Fibroblast of upper back skin (primary cell): ENCODE results near the gene PLPP4.
A peak's percentile ranks its signal among the peaks of the same experiment; 100 is the strongest.

Source experiments
- DNase-seq: peaks from one replicate; pipeline ENCODE4 v3.0.0-alpha.2; 2013

The PLPP4 gene

DNA sequence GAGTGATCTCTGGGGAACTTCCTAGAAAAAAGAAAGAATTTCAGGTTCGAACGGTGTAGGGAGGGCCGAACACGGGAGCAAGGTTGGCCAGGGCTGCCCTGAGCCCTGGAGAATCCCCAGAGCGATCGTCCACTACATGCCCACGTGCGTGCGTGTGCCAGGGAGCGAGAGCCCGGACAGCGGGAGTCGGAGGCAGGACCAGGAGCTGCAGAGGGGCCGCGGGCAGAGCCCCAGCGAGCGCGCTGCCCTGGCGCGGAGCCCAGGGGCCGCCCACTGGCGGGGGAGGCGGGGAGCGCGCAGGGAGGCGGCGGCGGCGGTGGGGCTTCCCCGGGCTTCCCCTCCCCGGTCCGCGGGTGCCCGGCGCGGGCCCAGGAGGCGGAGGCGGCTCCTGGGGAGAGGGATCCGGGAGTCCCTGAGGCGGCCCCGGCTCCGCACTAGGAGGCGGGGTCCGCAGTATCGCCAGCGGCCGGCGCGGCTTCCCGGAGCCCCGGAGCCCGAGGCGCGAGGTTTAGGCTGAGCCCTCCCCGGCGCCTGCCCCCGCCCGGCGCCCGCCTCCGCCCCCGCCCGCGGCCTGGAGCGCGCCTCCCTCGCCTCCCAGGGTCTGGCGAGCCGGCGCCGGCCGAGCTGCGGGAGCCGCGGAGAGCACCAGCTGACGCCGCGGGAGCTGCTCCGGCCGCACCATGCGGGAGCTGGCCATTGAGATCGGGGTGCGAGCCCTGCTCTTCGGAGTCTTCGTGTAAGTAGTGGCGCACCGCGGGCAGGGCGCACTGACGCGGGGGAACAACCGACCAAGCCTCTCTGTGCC is at the start of gene PLPP4:
PLPP4 (plus strand) TSS at position 602 of the 805 bp plus-strand sequence; CDS start at position 681, 79 bp downstream.
- peak; percentile 56 for DNase-seq

DNA sequence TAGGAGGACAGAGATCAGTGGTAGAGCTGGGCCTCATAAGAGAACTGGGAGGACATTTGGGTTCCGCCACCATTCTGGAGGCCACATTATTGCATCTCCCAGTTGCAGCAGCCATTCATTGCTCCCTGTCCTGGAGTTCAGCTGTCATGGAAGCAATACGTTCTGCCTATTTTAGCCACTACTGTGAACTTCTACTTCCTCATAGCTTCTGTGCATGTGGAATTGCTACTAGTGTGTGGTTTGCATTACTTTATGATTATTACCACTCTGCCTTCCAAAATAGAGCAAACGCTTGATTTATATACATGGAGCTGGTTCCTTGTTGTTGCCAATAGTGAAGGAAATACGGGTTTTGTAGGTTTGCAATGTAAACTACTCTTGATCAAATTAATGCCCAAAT is 47.2 kb upstream of the PLPP4 start:
- DNase-seq, result no peak

DNA sequence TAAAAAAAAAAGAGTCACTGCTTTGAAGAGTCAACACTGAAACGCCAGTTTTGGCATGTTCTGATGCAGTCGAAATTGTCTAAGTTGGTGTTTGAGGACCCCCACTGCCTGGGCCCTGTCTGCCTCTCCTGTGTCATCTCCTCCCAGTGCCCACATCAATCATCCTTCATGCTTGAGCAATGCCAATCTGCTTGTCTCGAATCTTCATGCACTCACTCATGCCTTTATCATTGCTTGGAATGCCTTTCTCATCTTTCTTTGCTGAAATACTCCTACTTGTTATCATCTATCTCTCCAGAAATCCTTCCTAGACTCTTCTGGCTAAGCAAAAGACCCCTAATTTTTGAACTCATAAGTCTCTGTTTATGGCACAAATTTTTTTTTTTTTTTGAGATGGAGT is 42.1 kb upstream of the PLPP4 start:
- DNase-seq, result no peak

DNA sequence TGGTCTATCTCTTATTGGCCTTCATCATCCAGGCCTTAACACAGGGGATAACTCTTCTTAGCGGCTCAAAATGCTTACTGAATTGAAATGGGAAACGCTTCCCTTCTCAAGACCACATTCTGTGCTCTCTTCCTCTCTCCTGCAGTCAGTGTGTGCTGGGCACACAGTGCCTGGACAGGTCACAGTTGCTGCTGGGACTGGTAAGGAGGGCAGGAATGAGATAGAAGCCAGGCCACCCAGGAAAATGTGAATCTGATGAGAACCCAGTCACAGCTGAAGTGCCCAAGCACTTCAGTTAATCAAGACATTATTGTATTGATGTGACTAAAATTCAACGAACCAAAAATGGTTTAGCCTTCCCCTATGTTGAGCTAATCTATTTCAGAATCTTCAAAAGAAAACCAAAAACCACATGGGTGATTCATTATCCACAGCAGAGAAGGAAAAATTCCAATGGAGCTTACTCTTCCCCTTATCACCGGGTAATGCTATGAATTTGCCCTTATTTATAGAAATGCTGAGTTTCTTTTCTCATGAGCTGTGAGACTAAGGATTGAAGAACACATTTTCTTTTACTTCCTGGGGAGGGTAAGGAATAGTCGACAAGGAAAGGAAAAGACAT is 41.2 kb upstream of the PLPP4 start:
- peak; percentile 94 for DNase-seq

DNA sequence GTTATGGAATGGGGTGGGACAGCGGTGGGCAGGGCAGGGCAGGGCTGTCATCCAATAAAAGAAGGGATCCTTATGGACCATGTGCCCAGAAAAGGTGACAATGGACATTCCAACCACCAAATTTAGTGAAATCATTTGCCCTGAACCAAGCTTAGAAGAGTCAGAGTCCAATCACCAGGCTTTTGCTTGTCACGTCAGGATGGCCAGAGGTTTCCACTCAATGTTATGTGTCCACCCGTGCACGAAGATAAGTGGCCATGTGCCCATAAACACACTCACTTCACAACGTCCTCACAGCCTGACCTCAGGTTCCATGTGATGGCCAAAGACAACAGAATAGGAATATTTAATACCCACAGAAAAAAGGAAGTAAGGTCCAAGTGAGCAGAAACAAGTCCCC is 36.6 kb upstream of the PLPP4 start:
- no peak for DNase-seq

DNA sequence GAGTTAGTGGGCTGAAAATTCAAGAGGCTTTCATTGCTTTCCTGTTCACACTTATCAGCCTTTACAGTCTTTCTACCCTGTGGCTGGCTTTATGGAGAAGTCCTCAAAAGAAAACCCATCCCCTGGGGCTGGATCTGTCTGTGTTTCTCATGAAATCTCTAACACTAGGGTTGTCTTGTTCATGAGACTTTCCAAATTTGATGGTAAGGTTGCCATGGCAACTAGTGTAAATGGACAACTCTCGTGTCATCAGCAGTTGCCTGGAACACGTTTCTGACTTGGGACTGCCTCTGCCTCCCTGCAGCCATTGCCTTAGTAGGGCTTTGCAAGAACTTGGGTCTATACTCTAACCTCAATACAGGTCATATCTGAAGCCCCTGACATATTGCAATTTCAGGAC is 35.8 kb upstream of the PLPP4 start:
- no peak for DNase-seq

DNA sequence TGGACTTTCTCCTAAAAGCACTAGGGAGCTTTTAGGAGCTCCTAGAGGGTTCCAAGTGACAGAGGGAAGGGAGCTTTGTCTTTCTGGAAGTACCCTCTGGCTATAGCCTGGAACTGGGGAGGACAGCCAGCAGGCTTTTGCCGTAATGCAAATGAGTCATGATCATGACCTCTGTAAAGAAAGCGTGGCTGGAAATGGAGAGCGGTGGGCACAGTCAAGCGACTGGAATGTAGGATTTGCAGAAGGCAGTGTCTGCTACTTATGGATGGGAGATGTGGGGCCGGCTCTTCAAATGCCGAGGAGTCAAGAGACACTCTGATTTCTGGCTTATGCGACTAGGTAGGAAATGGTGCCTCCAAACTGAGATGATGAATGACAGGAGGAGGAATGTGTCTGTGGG is 34.6 kb upstream of the PLPP4 start:
- peak; percentile 97 for DNase-seq

DNA sequence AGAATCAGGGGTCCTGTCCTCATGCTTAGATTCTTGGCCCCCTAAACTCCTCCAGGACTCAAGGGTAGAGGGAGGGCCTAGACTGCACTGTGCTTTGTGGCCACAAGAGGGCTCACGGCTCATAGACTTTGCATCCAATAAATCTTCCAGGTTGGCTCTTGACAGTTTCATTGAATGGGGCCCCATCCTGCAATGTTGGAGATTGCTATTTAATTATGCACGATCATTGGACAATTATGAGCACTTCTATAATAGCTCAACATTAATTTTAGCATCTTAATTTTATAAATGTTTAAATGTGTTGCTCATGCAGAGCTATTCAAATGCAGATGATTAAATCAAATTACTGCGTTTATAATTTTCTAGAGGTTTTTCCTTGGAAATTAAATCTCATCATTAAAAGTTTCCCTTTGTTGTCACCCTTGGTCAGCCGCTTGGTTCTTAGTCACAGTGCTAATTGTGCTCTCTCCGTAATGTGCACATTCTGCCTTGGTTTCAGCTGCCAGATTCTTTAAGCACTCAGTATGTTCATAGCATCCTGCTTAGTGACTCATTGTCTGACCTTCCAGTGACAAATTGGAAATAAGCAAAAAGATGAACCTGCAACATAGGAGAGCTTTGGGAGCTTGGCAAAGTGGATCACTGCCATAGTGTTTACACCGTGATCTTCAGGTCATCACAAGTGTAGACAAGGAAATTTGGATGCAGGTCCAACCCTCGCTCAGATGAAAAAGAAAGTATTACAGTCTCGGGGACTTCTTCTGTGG is 33.4 kb upstream of the PLPP4 start:
- DNase-seq, result peak; percentile 91

DNA sequence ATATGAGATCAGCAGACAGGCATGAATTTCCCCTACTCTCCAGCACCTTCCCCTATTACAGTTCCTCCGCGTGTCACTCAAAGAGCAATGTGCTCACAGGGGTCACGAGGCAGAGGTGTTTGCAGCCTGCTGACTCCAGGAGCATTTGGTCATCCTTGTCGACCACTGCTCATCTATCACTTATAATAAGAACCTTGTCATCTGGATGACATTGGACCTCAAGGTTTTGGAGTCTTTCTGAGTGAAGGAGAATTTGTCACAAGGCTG is 32.9 kb upstream of the PLPP4 start:
- no peak for DNase-seq

DNA sequence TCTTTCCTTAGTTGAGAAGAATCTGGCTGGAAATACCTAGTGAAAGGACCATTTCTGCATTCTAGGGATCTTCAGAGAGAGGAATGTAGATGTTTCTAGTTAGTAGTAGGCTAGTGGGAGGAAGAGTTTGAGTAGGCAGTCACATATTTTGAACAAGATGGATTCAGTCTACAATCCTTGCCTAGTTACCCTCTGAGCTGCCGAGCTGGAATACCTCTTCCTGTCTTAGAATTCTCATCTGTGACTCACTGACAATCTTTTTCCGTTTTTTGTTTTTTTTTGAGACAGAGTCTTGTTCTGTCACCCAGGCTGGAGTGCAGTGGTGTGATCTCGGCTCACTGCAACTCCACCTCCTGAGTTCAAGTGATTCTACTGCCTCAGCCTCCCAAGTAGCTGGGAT is 30.7 kb upstream of the PLPP4 start:
- DNase-seq, result peak; percentile 74

DNA sequence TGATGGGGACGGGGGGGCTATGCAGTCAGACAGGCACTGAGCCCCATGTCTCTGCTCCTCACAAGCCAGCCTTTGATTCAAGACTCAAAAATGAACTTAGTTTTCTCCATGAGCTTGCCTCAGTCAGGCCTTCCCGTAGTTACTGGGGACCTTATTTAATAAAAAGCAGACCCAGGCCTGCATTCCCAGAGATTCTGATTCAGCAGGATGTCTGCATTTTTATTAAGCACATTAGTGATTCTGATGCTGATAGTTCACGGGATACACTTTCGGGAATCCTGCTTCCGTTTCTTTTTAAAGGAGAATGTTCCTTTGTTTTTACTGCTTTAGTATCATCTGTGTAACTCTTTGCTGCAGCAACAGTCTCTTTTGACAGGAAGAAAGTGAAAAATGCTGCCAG is 28.3 kb upstream of the PLPP4 start:
- peak; percentile 85 for DNase-seq

DNA sequence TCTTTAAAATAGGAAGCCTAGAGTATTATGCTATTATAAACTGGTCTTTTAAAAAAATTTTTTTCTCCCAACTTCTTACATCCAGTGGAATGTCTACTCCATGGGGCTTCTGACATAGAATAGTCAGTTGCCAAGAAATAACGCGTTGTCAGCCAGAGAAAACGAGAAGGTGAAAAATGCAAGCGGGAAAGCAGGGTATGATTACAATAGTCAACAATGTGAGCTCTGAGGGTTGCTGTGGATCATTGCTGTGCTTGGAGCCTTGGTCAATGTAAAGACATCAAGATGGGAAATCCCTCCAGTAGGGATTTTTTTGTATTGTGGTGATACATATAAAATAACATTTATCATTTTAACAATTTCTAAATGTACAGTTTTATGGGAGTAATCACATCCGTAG is 27.6 kb upstream of the PLPP4 start:
- DNase-seq, result peak; percentile 90

DNA sequence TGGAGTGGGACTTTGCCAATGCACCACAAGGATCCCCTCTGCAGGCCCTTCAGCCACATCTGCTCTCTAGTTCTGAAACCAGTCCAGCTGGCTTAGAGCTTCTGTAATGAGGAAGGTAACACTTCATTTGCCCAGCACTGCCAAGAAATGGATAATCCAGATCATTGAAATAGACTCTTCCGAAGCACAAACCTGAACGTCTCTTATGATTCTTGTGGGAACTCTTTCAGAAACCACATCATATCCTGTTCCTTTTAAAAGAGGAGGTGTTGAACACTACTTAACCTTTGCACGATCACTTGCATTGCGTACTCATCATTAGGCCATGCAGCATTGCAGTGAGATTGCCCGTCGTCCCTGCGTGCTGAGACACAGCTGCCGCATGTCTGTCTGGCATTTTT is 25.8 kb upstream of the PLPP4 start:
- DNase-seq, result no peak

DNA sequence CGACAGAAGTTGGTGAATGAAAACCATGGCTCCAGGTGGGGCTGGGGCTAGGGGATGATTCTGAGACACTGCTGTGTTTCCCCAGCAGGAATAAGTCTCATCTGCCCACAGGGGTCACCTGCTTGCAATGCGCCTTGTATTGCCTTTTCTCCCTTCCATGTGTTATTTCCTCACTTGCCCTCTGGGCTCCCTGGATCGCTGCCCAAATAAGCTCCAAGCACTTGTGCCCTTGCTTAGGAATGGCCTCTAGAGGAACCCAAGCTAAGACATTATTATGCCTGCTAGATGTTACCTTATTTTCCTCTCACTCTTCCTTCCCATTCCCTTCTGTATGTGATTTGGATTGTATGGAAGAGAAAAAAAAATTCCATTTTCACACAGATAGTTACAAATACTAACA is 24.8 kb upstream of the PLPP4 start:
- no peak for DNase-seq

DNA sequence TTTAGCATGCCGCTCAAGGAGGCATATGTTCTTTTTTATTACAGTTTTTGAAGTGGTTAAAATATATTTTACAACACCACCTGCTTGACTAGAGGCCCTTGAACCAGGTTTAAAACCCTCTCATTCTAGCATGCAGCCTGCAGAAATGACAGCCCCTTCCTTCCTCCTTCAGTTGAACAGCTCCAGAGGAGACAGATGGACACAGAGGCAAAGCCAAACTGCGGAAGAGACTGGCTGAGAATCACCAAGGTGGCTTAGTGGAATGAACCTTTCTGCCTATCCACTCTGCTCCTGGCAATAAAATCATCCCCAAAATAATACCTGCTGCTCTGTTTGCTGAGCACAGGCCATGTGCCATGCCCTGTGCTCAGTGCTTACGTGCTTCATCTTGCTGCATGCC is 23.9 kb upstream of the PLPP4 start:
- DNase-seq, result no peak

DNA sequence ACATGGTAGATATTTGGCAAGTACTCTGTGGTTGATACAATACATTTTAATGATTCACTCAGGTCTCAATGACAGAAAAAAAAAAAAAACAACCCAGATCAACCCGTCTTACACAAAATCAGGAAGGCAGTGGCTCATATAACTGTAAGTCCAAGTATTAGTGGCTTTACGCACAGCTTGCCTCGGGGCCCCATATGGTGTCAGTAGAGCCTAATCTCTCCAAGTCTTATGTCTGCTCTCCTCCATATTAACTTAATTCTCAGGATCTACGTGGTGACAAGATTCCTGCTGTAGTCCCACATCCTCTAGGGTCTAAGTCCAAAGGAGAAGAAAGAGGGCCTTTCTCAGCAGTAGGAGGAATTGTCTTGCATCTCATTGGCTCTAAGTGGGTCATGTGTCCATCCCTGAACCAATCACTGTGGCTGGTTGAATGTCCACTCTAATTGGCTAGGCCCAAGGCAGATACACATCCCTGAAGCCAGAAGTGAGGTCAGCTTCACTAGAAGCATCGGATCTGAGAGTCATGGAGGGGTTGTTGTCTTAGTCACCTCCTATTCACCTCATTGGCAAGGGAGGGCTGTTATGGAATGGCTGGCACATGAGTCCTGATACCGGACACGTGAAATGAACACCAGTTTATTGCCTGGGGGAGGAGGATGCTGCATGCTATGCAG is 20.5 kb upstream of the PLPP4 start:
- DNase-seq, result no peak

DNA sequence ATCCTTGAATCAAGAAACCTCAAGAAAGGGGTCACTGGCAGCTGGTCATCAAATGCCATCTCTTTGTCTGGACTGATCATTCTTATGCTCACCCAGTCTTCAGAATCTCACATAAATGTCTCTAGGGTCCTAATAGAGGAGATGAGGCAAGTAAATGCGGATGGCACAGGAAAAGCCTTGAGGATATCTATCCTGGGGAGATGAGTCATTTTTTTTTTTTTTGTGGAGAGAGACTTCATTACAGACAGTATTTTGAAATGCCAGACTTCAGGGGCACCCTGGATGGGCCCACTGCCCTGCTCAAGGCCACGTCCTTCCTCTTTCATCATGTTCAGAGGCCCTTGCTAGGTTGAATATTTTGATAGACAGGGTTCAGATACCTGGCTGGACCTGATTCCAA is 19.5 kb upstream of the PLPP4 start:
- no peak for DNase-seq

DNA sequence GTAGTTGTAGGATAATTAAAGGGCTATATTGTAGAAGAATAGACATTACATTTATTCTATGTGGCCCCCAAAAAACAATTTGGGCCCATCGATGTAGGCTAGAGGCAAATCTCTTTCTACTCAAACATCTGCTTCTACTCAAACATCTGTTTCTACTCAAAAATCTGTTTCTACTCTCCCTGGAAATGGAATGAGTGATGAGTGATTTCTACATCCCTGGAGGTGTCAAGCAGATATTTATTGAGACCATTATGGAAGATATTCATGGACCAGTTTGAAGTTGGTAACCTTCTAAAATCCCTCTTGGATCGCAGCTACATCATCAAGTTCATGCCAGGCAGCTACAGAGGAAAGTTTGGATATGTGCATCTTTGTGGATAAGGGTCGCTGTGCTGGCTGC is 5.1 kb upstream of the PLPP4 start:
- DNase-seq, result peak; percentile 61

DNA sequence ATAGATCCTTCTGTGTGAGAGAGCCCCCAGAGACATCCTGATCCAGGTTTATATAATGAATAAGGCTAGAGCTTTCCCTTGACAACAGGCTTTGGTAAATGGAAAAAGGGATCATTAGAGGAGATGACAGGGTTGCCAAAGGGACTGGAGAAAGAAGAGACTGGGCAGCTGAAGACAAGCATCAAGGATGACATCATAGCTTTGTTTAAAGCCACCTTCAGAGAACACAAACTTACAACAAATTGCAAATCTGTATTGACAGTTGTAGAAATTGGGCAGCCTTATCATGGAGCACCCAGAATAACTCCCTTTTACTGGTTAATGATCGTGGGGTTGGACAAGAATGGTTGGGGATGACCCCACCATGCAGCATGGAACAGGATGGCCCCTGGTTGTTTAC is 3.7 kb upstream of the PLPP4 start:
- no peak for DNase-seq

DNA sequence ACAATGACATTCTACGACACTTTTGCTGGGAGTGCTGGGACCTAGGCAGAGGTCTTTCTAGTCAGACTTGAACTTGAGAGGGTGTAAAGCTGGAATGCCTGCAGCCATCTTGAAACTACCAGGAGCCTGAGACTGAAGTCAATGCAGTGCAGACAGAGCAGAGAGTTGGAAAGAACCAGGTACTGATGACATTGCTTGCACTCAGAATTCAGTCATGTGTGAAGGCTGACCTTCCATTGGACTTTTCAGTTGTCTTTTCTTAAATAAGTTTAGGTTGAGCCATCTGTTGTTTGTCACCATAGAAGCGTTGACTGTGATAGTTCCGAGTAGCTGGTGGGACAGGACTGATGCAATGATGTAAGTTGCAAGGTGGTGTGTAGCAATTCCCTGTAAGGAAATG is 3.1 kb upstream of the PLPP4 start:
- no peak for DNase-seq

DNA sequence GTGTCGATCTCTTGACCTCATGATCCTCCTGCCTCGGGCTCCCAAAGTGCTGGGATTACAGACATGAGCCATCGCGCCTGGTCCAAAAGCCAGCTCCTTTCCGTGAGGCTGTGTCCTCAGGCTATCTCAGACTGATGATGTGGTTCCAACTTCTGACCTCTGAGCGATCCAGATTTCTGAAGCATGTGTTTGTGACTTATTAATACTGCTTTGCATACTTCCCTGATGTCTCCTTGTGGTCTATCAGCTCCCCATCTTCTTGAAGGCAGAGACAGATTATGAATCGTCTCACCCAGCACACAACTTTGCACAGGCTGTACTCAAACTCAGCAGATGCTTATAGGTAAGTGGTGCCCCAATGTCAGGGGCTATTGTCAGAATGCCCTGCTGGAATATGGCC is 2.0 kb upstream of the PLPP4 start:
- peak; percentile 56 for DNase-seq

DNA sequence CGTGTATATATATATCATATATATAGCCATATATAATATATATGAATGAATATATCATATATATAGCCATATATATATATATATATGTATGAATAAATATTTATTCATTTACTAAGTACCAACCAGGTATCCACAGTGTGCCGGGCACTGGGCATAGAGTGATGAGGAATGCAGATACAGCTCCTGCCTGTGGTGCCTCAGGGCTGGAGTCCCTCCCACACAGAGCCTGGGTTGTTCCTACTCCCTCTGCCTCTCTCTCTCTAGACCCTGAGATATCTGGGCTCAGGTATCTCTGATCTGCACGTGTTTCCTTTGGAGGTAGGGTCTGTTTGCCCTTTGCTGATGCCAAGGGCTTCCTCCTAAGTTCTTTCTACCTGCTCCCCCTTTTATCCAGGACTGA is 1.4 kb upstream of the PLPP4 start:
- DNase-seq, result no peak

DNA sequence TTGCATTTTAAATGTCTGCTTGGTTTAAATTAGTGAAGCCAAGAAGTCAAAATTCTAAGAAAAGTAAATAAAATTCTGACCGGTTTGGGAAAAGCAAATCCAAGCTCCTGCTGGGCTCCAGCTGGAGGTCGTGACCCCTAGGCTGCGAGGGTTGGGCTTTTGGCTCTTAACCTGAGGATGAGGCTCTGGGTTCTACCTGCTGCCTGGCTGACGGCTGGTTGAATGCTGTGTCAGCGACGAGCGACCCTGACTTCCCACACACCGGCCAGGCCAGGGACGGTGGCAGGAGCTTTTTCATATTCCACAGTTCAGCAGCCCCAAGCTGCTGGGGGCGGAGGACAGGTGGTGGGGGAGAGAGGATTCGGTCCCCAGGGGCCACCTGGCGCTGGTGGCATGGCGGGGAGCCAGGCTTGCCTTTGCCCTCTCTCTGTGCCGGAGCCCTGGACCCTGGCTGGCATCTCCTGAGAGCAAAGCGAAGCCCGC is 843 bp upstream of the PLPP4 start:
- no peak for DNase-seq
